Measurements from ENCODE around the gene SMAD4.
"Not testable (repeated sequence)": the region's sequence is repeated elsewhere in the genome, so short reads cannot be mapped to it uniquely, and the experiment has no call there.

SMAD4 gene

GRCh38 chr18:51070545-51070944 is 40.5 kb downstream of the SMAD4 start:
- peak; percentile 52 for DNase-seq (ENCODE audit: low read depth)

DNA sequence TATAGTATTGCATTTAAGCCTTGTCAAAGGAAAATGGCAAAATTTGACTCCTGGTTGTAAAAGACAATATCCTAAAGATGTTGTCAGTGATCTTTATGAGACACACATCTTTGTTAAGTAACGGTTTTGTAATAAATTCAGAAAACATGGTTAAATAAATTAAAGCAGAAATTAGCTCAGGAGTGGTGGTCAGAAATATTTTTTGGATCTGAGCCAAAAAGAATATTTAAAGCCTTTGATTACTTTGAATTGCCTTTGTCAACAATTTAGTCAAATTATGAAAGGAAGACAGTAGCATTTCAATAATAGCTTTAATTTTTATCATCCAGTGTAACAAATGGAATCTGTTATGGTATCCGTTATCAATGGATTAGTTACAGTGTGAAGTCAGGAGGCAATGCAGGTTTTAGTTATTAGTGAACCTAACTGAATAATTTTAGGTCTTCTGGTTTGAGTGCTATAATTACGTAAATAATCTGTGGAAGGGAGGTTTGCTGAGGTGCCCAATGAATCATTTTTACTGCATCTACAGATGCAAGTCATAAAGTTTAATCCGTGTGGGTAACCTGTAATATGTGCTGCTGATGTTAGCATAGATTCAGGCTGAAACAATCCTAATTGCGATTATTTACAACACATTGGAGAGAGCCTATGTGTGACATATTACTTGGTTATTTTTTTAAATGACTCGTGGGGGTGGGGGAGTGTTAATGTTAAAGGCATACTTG is 42.7 kb downstream of the SMAD4 start:
- DNase-seq (ENCODE audit: low read depth), result no peak

DNA sequence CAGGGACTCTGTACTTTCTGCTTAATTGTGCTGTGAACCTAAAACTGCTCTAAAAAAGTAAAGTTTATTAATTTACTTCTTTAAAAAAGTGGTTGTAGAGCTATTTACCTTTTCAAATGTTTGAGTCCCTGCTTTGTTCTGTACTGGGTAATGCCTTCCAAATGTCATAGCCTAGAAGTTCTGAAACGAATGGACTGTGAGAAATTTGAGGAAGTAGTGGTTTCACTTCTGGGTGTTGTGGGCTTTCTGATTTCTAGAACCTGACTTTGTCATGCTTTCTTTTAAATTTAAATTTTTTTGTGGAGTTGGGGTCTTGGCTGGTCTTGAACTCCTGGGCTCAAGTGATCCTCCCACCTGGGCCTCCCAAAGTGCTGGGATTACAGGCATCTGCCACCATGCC is 44.6 kb downstream of the SMAD4 start:
- DNase-seq (ENCODE audit: low read depth), result no peak

DNA sequence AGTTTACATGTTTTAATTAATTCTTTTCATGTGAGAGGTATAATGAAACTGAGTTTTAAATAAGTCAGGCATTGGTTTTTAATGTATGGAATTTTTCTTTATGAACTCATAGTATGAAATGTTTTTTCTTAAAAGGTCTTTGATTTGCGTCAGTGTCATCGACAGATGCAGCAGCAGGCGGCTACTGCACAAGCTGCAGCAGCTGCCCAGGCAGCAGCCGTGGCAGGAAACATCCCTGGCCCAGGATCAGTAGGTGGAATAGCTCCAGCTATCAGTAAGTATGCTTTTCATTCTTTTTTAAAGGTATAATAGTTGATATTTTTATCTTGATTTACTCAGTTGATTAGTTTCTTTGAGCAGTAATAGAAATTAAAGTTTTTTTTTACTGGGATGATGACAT is 46.5 kb downstream of the SMAD4 start:
- no peak for DNase-seq (ENCODE audit: low read depth)

DNA sequence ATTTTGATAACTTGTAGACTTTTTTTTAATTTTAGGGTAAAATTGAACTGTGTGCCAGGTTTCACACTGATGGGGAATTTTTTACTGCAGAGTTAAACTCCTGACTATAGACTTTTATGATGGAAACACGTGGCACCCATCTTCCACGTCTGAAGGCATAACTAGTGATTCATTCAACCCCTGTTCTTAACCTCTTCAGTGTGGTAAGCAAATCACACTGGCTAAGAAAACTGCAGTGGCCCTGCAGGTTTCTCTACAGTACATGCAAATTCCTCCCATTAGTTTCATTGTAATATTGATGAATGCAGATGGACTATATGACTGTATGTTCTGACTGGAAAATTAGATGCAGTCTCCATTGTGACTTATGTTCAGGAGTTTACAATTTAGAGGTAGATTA is 47.2 kb downstream of the SMAD4 start:
- DNase-seq (ENCODE audit: low read depth), result no peak

DNA sequence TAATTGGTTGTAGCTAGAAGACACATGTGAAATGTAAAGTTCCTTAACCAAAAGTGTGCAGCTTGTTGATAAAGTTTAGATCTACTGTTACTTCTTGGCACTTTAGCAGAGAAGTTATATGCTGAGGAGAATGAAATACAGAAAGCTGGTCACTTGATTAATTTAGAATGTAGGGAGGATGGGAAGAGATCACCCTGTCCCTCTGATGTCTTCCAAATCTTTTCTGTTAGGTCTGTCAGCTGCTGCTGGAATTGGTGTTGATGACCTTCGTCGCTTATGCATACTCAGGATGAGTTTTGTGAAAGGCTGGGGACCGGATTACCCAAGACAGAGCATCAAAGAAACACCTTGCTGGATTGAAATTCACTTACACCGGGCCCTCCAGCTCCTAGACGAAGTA is 48.0 kb downstream of the SMAD4 start:
- no peak for DNase-seq (ENCODE audit: low read depth)

DNA sequence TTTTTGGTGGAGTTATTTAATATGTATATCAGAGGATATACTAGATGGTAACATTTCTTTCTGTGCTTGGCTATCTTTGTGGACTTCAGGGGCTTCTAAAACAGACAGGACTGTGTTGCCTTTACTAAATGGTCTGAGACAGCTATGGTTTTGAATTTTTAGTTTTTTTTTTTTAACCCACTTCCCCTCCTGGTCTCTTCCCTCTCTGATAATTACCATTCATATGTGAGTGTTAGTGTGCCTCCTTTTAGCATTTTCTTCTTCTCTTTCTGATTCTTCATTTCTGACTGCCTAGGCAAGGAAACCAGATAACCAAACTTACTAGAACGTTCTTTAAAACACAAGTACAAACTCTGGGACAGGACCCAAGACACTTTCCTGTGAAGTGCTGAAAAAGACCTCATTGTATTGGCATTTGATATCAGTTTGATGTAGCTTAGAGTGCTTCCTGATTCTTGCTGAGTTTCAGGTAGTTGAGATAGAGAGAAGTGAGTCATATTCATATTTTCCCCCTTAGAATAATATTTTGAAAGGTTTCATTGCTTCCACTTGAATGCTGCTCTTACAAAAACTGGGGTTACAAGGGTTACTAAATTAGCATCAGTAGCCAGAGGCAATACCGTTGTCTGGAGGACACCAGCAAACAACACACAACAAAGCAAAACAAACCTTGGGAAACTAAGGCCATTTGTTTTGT is 52.7 kb downstream of the SMAD4 start:
- DNase-seq (ENCODE audit: low read depth), result no peak

DNA sequence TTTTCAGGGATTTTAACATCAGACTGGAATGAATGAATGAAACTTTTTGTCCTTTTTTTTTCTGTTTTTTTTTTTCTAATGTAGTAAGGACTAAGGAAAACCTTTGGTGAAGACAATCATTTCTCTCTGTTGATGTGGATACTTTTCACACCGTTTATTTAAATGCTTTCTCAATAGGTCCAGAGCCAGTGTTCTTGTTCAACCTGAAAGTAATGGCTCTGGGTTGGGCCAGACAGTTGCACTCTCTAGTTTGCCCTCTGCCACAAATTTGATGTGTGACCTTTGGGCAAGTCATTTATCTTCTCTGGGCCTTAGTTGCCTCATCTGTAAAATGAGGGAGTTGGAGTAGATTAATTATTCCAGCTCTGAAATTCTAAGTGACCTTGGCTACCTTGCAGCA is 53.4 kb downstream of the SMAD4 start:
- DNase-seq (ENCODE audit: low read depth), result no peak

- DNase-seq (ENCODE audit: low read depth), result no peak
These were observed 58.4 kb downstream of the SMAD4 start for GRCh38 chr18:51088410-51088809.

DNA sequence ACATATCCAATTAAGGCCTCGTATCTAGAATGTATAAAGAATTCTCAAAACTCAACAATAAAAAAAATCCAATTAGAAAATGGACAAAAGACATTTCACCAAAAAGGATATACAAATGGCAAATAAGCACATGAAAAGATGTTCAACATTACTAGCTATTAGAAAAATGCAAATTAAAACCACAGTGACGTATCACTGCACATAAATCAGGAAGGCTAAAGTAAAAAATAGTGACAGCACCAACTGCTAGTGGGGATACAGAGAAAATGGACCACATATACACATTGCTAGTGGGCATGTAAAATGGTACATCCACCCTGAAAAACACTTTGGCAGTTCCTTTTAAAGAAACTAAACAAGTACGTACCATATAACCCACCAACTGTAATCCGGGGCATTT is 59.7 kb downstream of the SMAD4 start:
- no peak for DNase-seq (ENCODE audit: low read depth)

GRCh38 chr18:51091270-51091669 is 61.3 kb downstream of the SMAD4 start:
- DNase-seq (ENCODE audit: low read depth), result no peak

GRCh38 chr18:51092117-51092516 is 62.1 kb downstream of the SMAD4 start:
- DNase-seq (ENCODE audit: low read depth), result no peak

GRCh38 chr18:51092967-51093366 is 63.0 kb downstream of the SMAD4 start:
- not testable (repeated sequence) for DNase-seq (ENCODE audit: low read depth)

GRCh38 chr18:51097021-51097822 is 67.2 kb downstream of the SMAD4 start:
- no peak for DNase-seq (ENCODE audit: low read depth)

- DNase-seq (ENCODE audit: low read depth), result no peak
These were observed 68.1 kb downstream of the SMAD4 start for GRCh38 chr18:51098082-51098481.

DNA sequence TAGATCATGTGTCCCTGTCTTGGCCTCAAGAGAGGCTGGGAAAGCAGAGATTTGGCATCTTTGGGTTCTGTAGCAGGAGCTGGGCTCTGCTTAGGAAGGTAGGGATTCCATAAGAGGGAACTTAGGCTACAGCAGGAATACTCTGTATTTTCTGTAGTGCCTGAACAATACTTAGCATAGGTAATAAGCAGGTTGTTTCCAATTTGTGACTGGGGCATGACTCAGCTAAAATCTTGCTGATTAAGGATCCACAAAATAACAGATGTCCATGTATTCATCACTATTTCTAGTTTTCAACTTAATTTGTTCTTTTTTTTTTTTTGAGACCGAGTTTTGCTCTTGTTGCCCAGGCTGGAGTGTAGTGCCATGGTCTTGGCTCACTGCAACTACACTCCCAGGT is 68.5 kb downstream of the SMAD4 start:
- DNase-seq (ENCODE audit: low read depth), result no peak

DNA sequence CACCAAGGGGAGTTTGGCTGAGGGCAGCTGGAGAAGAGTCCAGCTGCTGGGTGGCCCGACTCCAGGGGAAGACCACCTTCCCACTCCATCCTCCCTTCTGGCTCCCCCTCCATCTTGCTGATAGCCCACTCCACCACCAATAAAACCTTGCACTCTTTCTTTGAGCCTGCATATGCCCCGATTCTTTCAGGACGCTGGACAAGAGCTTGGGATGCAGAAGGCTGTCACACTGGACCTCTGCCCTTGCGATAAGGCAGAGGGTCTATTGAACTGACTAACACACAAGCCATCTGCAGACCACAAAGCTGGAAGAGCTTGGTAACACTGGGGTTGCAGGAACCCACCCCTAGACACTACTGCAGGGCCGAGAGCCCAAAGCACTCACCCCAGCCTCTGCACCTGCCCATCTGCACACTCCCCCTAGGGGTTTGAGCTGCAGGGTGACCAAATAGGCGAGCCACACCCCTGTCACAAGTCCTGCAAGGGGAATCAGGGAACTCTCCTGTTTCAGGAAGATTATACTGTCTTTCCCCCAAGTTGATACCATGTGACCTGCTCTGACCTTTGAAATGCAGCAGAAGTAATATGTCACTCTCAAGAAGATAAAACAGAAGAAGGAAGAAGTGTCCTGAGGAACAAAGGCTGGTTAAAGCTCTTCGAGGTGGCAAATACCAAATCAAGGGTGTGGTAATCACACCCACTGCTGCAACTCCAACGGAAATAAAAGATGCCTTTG is 70.5 kb downstream of the SMAD4 start:
- DNase-seq (ENCODE audit: low read depth), result no peak

DNA sequence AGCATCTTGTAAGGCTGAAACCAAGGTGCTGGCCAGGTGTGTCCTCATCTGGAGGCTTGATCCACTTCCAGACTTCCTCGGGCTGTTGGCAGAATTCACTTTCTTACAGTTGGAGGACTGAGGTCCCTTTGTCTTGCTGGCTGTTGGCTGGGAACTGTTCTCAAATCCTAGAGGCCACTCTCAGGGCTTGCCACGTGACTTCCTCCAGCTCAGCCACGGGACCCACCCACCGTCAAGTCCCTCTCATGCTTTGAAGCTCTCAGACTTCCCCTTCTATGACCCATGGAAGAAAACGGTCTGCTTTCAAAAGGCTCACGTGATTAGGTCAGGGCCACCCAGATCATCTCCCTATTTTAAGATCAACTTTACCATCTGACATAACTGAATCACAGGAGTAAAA is 77.1 kb downstream of the SMAD4 start:
- no peak for DNase-seq (ENCODE audit: low read depth)

GRCh38 chr18:51107598-51108305 is 77.7 kb downstream of the SMAD4 start:
- DNase-seq (ENCODE audit: low read depth), result no peak

DNA sequence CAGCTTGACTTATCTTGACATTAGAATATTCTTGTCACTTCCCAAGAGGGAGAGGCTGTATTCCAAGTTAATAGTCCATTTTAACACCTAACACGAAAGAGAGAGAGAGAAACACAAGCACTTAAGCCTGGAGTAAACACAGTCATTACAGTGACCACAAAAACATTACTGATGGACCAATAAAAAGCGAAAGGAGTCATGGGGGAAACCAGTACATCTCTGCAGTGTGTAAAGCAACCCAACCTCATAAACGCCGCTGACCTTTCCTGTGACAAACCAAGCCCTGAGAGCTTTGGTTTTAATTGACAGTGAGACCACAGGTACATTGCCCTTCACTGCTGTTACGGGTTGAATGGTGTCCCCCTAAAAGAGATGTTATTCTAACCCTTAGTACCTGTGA is 78.3 kb downstream of the SMAD4 start:
- DNase-seq (ENCODE audit: low read depth), result no peak

GRCh38 chr18:51110073-51110797 is 80.2 kb downstream of the SMAD4 start:
- no peak for DNase-seq (ENCODE audit: low read depth)

Measured in stromal cell of bone marrow (primary cell).